ENCODE measurements around the gene MYO1F. TPM values are rescaled to one million over a fixed set of nuclear protein-coding genes. Genes with fewer than 3 reads are reported as not detected.

Gene MYO1F
- polyA plus RNA-seq, 2 of the 4 experiments (the other 2 are of a cell fraction) = 0.23 to 0.37 TPM

DNA sequence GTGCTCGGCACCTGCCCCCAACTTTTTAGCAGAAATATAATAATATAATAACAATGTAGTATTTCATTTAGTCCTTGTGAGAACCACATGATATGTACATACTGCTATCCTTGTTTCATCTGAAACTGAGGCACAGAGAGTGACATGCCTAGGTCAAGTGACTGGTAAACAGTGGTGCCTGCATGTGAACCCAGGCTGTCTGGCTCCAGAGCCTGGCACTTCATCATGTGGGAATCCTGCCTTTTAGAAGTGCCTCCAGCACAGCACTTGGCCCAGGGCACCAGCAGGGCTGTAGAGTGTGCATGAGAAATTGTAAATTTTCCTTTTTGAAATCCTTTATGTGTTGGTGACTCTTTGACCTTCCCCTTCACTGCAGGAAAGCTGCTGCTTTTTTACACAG lies 102.2 kb downstream of the MYO1F start:
- FAIRE-seq = no peak
- 100% methylated on average over 1 of the region's 1 CpG for WGBS (ENCODE audit: missing lambda C conversion rate)
- CTCF ChIA-PET = interaction anchor here (0.6 to 0.7 kb wide), 4 partner anchors 11 to 50 kb away, joined by 3 to 5 read pairs (median 4); no protein-coding TSS in a partner anchor

DNA sequence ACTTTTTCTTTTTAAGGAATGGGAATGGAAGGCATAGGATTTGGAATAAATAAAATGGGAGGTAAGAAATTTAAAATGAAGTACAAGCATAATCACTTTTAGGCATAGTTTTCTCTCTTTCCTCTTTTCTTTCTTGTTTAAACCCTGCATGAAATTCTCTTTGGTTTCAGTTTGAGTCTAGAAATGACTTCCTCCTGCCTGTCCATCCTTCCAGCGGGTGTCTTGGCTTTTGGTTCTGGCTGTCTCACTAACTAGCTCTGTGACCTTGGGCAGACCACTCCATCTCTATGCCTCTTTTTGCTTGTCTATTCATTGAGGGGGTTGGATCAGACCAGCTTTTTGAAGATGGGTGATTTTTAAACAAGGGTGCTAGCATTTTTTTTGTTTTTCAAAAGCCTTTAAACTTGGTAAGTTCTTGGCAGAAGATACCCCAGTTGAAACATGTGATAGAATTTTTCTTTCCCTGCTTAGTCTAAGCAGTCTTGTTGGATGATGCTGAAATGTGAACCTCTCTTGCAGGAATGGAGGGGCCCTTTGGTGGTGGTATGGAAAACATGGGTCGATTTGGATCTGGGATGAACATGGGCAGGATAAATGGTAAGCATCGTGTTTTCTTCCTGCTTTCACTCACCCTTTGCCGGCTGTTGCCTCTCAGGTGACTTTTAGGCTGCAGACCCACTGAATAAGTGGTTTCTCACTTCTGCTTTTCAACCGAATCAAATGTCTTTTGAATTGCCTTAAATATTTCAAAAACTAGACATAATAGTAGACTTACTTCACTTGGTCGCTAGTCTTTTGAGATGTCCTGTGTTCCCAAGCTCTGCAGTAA lies 103.4 kb downstream of the MYO1F start:
- H3K9me3 ChIP-seq = no peaks in the 10 kb centered on the region
- DNase-seq (ENCODE audit: low read depth in 1 of 2, low spot score in 1 of 2) (no peak), ATAC-seq (no peak), FAIRE-seq (no peak)
- ChIA-PET CTCF (interaction anchor here (0.7 to 1.7 kb wide), 3 partner anchors 8 to 125 kb away, joined by 4 to 7 read pairs (median 5); no protein-coding TSS in a partner anchor), POLR2A (no interaction called here)
- H3K4me1 ChIP-seq = no peaks in the 10 kb centered on the region
- WGBS (ENCODE audit: missing lambda C conversion rate) = 82% methylated on average over 6 of the region's 6 CpGs
- no peak overlapping the region for H3K4me2 ChIP-seq
- H3K27ac ChIP-seq = no peak overlapping the region
- H3K4me3 ChIP-seq = no peak overlapping the region
- TF ChIP-seq TP53 (CRISPR knock-in tag; IDR thresholded peaks at IDR 0.05) (no peak), CBX8 (IDR thresholded peaks at IDR 0.05) (no peak), BHLHE40 (IDR thresholded peaks at IDR 0.05; ENCODE audit: low read depth, low read length) (no peak), RFX5 (IDR thresholded peaks at IDR 0.05) (no peak), EP300 (IDR thresholded peaks at IDR 0.05) (no peak), HEYL (CRISPR knock-in tag; IDR thresholded peaks at IDR 0.05) (no peak), TFCP2L1 (CRISPR knock-in tag; IDR thresholded peaks at IDR 0.05) (no peak), KDM5A (IDR thresholded peaks at IDR 0.05) (no peak), NFE2L2 (conservative IDR thresholded peaks at IDR 0.05; ENCODE audit: low read length) (no peak), RARB (CRISPR knock-in tag; IDR thresholded peaks at IDR 0.05) (no peak), FOSL2 (IDR thresholded peaks at IDR 0.05) (no peak), FOSL2 (CRISPR knock-in tag; IDR thresholded peaks at IDR 0.05) (no peak), ZFP36 (IDR thresholded peaks at IDR 0.05; ENCODE audit: borderline replicate concordance, partially characterized antibody) (no peak), ESRRA (IDR thresholded peaks at IDR 0.05; ENCODE audit: borderline replicate concordance, low read length) (no peak), JUN (IDR thresholded peaks at IDR 0.05) (no peak), MYC (IDR thresholded peaks at IDR 0.05; ENCODE audit: borderline replicate concordance, low read length) (no peak), KDM1A (IDR thresholded peaks at IDR 0.05; ENCODE audit: low read depth) (no peak), ZNF302 (CRISPR knock-in tag; IDR thresholded peaks at IDR 0.05) (no peak), CEBPB (IDR thresholded peaks at IDR 0.05) (no peak), HOXA7 (CRISPR knock-in tag; IDR thresholded peaks at IDR 0.05) (no peak)
- TF ChIP-seq, protein P1, sequence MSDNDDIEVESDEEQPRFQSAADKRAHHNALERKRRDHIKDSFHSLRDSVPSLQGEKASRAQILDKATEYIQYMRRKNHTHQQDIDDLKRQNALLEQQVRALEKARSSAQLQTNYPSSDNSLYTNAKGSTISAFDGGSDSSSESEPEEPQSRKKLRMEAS (IDR thresholded peaks at IDR 0.05) = no peak

More for the DNA sequence above, 102.2 kb downstream of the MYO1F start:
- TF ChIP-seq FOSL2 (IDR thresholded peaks at IDR 0.05) (no peak), FOSL2 (CRISPR knock-in tag; IDR thresholded peaks at IDR 0.05) (no peak), NR3C1 (IDR thresholded peaks at IDR 0.05) (no peak), CHD4 (IDR thresholded peaks at IDR 0.05; ENCODE audit: borderline replicate concordance) (no peak), RARB (CRISPR knock-in tag; IDR thresholded peaks at IDR 0.05) (no peak), CBX2 (IDR thresholded peaks at IDR 0.05; ENCODE audit: borderline replicate concordance, low read depth) (no peak), BHLHE40 (IDR thresholded peaks at IDR 0.05; ENCODE audit: low read depth, low read length) (no peak), FOSB (CRISPR knock-in tag; IDR thresholded peaks at IDR 0.05) (no peak), ZNF302 (CRISPR knock-in tag; IDR thresholded peaks at IDR 0.05) (no peak)
- no peak overlapping the region for H3K27ac ChIP-seq
- ATAC-seq (no peak), DNase-seq (ENCODE audit: low read depth in 1 of 2, low spot score in 1 of 2) (no peak)
- no peak overlapping the region for H3K4me2 ChIP-seq
- POLR2A ChIA-PET = interaction anchor here (1.0 kb wide), 1 partner anchor 39 kb away, joined by 3 read pairs; the partner anchor contains the start of gene ZNF414
- no peaks in the 10 kb centered on the region for H3K4me1 ChIP-seq
- H3K9me3 ChIP-seq = no peaks in the 10 kb centered on the region
- no peak overlapping the region for H3K4me3 ChIP-seq

Other genes starting within 250 kb of the MYO1F start
- gene KANK3, start 234.2 kb downstream of the MYO1F start, polyA plus RNA-seq (2011; rRNA removed) = 1.0 and 1.2 TPM in 2 replicates
- 1.5 to 1.6 TPM (median 1.5 TPM) in 3 replicates for gene KANK3, start 234.2 kb downstream of the MYO1F start, polyA plus RNA-seq (2017; fragmentation: RNase III; extraction: RNeasy Plus Mini Kit Qiagen cat#74134 plus additional on column Dnase treatment)
- gene ANGPTL4, start 213.3 kb downstream of the MYO1F start, polyA plus RNA-seq (2011; rRNA removed) = 30.8 and 32.6 TPM in 2 replicates
- 12.3 to 18.1 TPM (median 15.1 TPM) in 3 replicates for gene ANGPTL4, start 213.3 kb downstream of the MYO1F start, polyA plus RNA-seq (2017; fragmentation: RNase III; extraction: RNeasy Plus Mini Kit Qiagen cat#74134 plus additional on column Dnase treatment)
- gene RAB11B, start 187.1 kb downstream of the MYO1F start, polyA plus RNA-seq (2011; rRNA removed) = 22.3 and 25.1 TPM in 2 replicates
- 86.7 to 95.7 TPM (median 93.7 TPM) in 3 replicates for gene RAB11B, start 187.1 kb downstream of the MYO1F start, polyA plus RNA-seq (2017; fragmentation: RNase III; extraction: RNeasy Plus Mini Kit Qiagen cat#74134 plus additional on column Dnase treatment)
- gene MARCHF2, start 164.1 kb downstream of the MYO1F start, polyA plus RNA-seq (2011; rRNA removed) = 12.4 and 12.8 TPM in 2 replicates
- gene MARCHF2, start 164.1 kb downstream of the MYO1F start, polyA plus RNA-seq (2017; fragmentation: RNase III; extraction: RNeasy Plus Mini Kit Qiagen cat#74134 plus additional on column Dnase treatment) = 13.1 to 15.3 TPM (median 13.2 TPM) in 3 replicates
- 94.1 and 168 TPM in 2 replicates for gene HNRNPM, start 132.5 kb downstream of the MYO1F start, polyA plus RNA-seq (2011; rRNA removed)
- 334 to 352 TPM (median 348 TPM) in 3 replicates for gene HNRNPM, start 132.5 kb downstream of the MYO1F start, polyA plus RNA-seq (2017; fragmentation: RNase III; extraction: RNeasy Plus Mini Kit Qiagen cat#74134 plus additional on column Dnase treatment)
- gene PRAM1, start 74.8 kb downstream of the MYO1F start, polyA plus RNA-seq (2011; rRNA removed) = 0.07 TPM in 1 of 2 replicates, not detected in the other
- 0.08 to 0.28 TPM (median 0.13 TPM) in 3 replicates for gene PRAM1, start 74.8 kb downstream of the MYO1F start, polyA plus RNA-seq (2017; fragmentation: RNase III; extraction: RNeasy Plus Mini Kit Qiagen cat#74134 plus additional on column Dnase treatment)
- gene ZNF414, start 63.3 kb downstream of the MYO1F start, polyA plus RNA-seq (2011; rRNA removed) = 2.8 and 3.3 TPM in 2 replicates
- 20.0 to 22.1 TPM (median 21.5 TPM) in 3 replicates for gene ZNF414, start 63.3 kb downstream of the MYO1F start, polyA plus RNA-seq (2017; fragmentation: RNase III; extraction: RNeasy Plus Mini Kit Qiagen cat#74134 plus additional on column Dnase treatment)
- gene ADAMTS10, start 33.3 kb upstream of the MYO1F start, polyA plus RNA-seq (2011; rRNA removed) = 26.7 and 33.2 TPM in 2 replicates
- 39.0 to 73.0 TPM (median 49.3 TPM) in 3 replicates for gene ADAMTS10, start 33.3 kb upstream of the MYO1F start, polyA plus RNA-seq (2017; fragmentation: RNase III; extraction: RNeasy Plus Mini Kit Qiagen cat#74134 plus additional on column Dnase treatment)
- gene NFILZ, start 53.2 kb upstream of the MYO1F start, polyA plus RNA-seq (2011; rRNA removed) = not detected in 2 replicates
- not detected in 3 replicates for gene NFILZ, start 53.2 kb upstream of the MYO1F start, polyA plus RNA-seq (2017; fragmentation: RNase III; extraction: RNeasy Plus Mini Kit Qiagen cat#74134 plus additional on column Dnase treatment)
- gene ACTL9, start 121.4 kb upstream of the MYO1F start, polyA plus RNA-seq (2011; rRNA removed) = not detected in 2 replicates
- gene ACTL9, start 121.4 kb upstream of the MYO1F start, polyA plus RNA-seq (2017; fragmentation: RNase III; extraction: RNeasy Plus Mini Kit Qiagen cat#74134 plus additional on column Dnase treatment) = not detected in 3 replicates
- not detected in 2 replicates for gene OR2Z1, start 144.2 kb upstream of the MYO1F start, polyA plus RNA-seq (2011; rRNA removed)
- gene OR2Z1, start 144.2 kb upstream of the MYO1F start, polyA plus RNA-seq (2017; fragmentation: RNase III; extraction: RNeasy Plus Mini Kit Qiagen cat#74134 plus additional on column Dnase treatment) = not detected in 3 replicates

All from A549 (cell line).